Measurements from ENCODE around the gene SSPN.

SSPN gene

GRCh38 chr12:26176725-26177124 is 18.6 kb upstream of the SSPN start:
- H3K9me2 ChIP-seq (replicated peaks; ENCODE audit: insufficient read depth, low read length) = no peaks in the 10 kb centered on the region
- no peak overlapping the region for H3K4me2 ChIP-seq (ENCODE audit: low read depth, low read length, poor library complexity, severe bottlenecking)
- no peaks in the 10 kb centered on the region for H3K9me3 ChIP-seq (ENCODE audit: insufficient read depth, low read length)
- no peaks in the 10 kb centered on the region for H3K36me3 ChIP-seq (ENCODE audit: low read length)
- H4K20me1 ChIP-seq (ENCODE audit: low read depth, low read length) = no peaks in the 10 kb centered on the region
- no peaks in the 10 kb centered on the region for H3F3A ChIP-seq (ENCODE audit: insufficient read depth)
- no peak overlapping the region for H2AFZ ChIP-seq (ENCODE audit: low read depth, low read length, severe bottlenecking)
- TF ChIP-seq CTCF (IDR thresholded peaks at IDR 0.05; ENCODE audit: insufficient read depth, low read length, poor library complexity, severe bottlenecking) (no peak), EZH2phosphoT487 (conservative IDR thresholded peaks at IDR 0.05; ENCODE audit: low read length) (no peak)
- H3K79me2 ChIP-seq (ENCODE audit: insufficient read depth, low read length) = no peaks in the 10 kb centered on the region
- no peak overlapping the region for H3K27ac ChIP-seq (ENCODE audit: low read depth, low read length)
- no peaks in the 10 kb centered on the region for H3K27me3 ChIP-seq (ENCODE audit: low read length)
- H3K4me3 ChIP-seq (ENCODE audit: insufficient read depth, low read length, poor library complexity, severe bottlenecking) = no peak overlapping the region
- no peak overlapping the region for H3K9ac ChIP-seq (ENCODE audit: low read length)

- no peaks in the 10 kb centered on the region for H3K27me3 ChIP-seq (ENCODE audit: low read length)
- no peak overlapping the region for H3K4me2 ChIP-seq (ENCODE audit: low read depth, low read length, poor library complexity, severe bottlenecking)
- no peaks in the 10 kb centered on the region for H3K9me3 ChIP-seq (ENCODE audit: insufficient read depth, low read length)
- no peak overlapping the region for H3K4me3 ChIP-seq (ENCODE audit: insufficient read depth, low read length, poor library complexity, severe bottlenecking)
- no peaks in the 10 kb centered on the region for H3F3A ChIP-seq (ENCODE audit: insufficient read depth)
- H3K9me2 ChIP-seq (replicated peaks; ENCODE audit: insufficient read depth, low read length) = no peaks in the 10 kb centered on the region
- no peak overlapping the region for H3K27ac ChIP-seq (ENCODE audit: low read depth, low read length)
- TF ChIP-seq EZH2phosphoT487 (conservative IDR thresholded peaks at IDR 0.05; ENCODE audit: low read length) (no peak), CTCF (IDR thresholded peaks at IDR 0.05; ENCODE audit: insufficient read depth, low read length, poor library complexity, severe bottlenecking) (no peak)
- no peaks in the 10 kb centered on the region for H4K20me1 ChIP-seq (ENCODE audit: low read depth, low read length)
- no peaks in the 10 kb centered on the region for H3K36me3 ChIP-seq (ENCODE audit: low read length)
- no peaks in the 10 kb centered on the region for H3K79me2 ChIP-seq (ENCODE audit: insufficient read depth, low read length)
- no peak overlapping the region for H2AFZ ChIP-seq (ENCODE audit: low read depth, low read length, severe bottlenecking)
- H3K9ac ChIP-seq (ENCODE audit: low read length) = no peak overlapping the region
Measured at GRCh38 chr12:26177283-26177682, 18.1 kb upstream of the SSPN start.

- H3K9me2 ChIP-seq (replicated peaks; ENCODE audit: insufficient read depth, low read length) = no peaks in the 10 kb centered on the region
- no peak overlapping the region for H3K4me2 ChIP-seq (ENCODE audit: low read depth, low read length, poor library complexity, severe bottlenecking)
- H2AFZ ChIP-seq (ENCODE audit: low read depth, low read length, severe bottlenecking) = no peak overlapping the region
- H3K4me3 ChIP-seq (ENCODE audit: insufficient read depth, low read length, poor library complexity, severe bottlenecking) = no peak overlapping the region
- no peaks in the 10 kb centered on the region for H3K36me3 ChIP-seq (ENCODE audit: low read length)
- H3K27ac ChIP-seq (ENCODE audit: low read depth, low read length) = no peak overlapping the region
- no peaks in the 10 kb centered on the region for H3F3A ChIP-seq (ENCODE audit: insufficient read depth)
- no peaks in the 10 kb centered on the region for H3K27me3 ChIP-seq (ENCODE audit: low read length)
- no peaks in the 10 kb centered on the region for H3K79me2 ChIP-seq (ENCODE audit: insufficient read depth, low read length)
- TF ChIP-seq EZH2phosphoT487 (conservative IDR thresholded peaks at IDR 0.05; ENCODE audit: low read length) = no peak
- TF ChIP-seq CTCF (IDR thresholded peaks at IDR 0.05; ENCODE audit: insufficient read depth, low read length, poor library complexity, severe bottlenecking) = no peak
- no peaks in the 10 kb centered on the region for H3K9me3 ChIP-seq (ENCODE audit: insufficient read depth, low read length)
- no peaks in the 10 kb centered on the region for H4K20me1 ChIP-seq (ENCODE audit: low read depth, low read length)
- no peak overlapping the region for H3K9ac ChIP-seq (ENCODE audit: low read length)
Measured at GRCh38 chr12:26179826-26180225, 15.5 kb upstream of the SSPN start.
